Activated gamma-delta T cell treated with Interleukin-2 at 50 U/mL for 16 hours (primary cell): Measurements from ENCODE around the gene ARFGEF3.
"Not testable (repeated sequence)": the region's sequence is repeated elsewhere in the genome, so short reads cannot be mapped to it uniquely, and the experiment has no call there.

Experiments used
- DNase-seq: peaks from one replicate; pipeline ENCODE4 v3.0.0-alpha.2; 2020

The ARFGEF3 gene

DNA sequence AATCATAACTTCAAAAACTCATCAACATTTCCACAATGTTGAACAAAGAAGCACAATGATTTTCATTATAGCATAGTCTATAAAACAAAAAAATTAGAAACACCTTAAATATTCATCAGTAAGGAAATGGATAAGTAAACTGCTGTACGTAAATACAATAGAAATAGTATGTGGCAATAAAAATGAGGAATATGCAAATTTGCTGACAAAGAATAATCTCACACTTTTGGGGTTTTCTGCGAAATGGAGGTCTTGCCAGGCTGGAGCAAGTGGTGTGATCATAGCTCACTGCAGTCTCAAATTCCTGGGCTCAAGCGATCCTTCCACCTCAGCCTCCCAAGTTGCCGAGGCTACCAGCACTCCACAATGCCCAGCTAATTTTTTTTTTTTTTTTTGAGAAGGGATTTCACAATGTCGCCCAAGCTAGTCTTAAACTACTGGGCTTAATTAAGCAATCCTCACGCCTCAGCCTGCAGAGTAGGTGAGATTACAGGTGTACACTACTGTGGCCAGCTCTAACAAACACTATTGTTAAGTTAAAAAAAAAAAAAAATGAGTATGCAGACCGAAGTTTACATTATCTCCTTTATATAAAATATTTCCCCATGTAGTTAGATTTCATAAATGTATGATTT is 157.1 kb downstream of the ARFGEF3 start:
- DNase-seq, result no peak

DNA sequence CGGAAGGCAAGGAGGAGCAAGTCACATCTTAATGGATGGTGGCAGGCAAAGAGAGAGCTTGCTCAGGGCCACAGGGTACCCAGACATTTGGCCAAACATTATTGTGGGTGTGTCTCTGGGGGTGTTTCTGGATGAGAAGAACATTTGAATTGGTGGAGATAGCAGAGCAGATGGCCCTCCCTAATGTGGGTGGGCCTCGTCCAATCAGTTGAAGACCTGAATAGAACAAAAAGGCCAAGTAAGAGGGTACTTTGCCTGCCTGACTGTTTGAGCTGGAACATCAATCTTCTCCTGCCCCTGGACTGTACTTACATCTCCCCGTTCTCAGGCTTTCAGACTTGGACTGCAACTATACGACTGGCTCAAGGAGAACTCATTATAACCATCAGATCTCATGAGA is 160.2 kb downstream of the ARFGEF3 start:
- no peak for DNase-seq

DNA sequence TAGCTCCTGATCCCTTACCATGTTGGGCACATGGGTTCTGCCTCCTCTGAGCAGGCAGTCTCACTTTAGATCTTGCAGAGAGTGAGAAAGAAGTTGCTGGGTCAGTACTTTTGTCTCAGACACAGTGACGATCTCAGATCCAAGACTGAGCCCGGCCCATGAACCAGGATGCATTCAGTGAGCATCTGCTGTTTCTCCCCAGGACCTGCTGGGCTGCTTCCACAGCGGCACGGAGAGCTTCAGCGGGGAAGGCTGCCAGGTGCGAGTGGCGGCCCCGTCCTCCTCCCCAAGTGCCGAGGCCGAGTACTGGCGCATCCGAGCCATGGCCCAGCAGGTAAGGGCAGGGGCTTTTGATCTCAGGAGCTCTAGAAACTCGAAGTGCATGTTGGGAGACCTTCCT is 162.1 kb downstream of the ARFGEF3 start:
- DNase-seq, result no peak

DNA sequence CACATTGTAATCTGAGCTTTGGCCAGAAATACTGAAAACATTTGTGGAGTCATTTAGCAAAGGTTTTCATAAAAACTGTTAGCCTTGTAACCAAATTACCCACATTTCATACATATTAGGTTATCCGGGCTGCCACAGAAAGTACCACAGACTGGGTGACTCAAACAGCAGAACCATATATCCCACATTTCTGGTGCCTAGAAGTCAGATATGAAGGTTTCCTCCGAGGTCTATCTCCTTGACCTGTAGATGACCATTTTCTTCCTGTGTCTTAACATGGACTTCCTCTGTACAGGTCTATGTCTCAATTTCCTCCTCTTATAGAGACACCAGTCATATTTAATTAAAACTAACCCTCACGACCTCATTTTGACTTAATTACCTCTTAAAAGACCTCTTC is 166.5 kb downstream of the ARFGEF3 start:
- no peak for DNase-seq

DNA sequence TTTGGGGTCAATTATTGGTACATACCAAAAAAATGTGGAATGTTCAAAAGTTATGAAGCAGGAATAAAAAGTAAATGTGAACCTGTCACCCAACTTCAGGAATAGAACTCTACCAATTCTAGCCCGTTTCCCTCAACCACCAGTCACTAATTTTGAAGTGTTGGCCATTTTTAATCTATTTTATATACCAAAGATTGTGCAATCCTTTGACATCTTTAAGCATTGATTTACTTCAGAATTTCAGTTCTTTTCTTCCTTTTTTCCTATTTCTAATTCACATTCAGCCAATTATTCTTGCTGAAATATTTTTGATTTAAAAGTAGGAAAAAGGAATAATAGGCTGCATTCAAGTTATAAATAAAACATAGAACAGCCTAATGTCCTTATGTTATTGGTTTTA is 169.0 kb downstream of the ARFGEF3 start:
- no peak for DNase-seq

DNA sequence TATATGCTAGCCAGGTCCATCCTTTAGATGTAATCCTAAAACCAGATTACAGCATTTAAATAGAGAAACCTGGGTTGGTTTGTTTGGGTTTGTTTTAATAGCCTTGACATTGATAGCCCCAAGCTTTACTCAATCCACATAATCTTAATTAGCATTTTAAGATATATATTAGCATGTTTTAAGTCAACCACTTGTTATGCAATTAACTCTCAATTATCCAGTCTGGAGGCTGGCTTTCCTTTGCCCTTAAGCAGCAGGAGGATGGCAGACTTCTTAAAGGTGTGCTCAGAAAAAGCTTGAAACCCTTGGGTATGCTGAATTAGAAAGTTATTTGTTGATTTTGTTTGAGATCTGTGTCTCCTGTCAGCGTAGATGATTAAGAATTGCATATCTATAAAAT is 169.7 kb downstream of the ARFGEF3 start:
- no peak for DNase-seq

DNA sequence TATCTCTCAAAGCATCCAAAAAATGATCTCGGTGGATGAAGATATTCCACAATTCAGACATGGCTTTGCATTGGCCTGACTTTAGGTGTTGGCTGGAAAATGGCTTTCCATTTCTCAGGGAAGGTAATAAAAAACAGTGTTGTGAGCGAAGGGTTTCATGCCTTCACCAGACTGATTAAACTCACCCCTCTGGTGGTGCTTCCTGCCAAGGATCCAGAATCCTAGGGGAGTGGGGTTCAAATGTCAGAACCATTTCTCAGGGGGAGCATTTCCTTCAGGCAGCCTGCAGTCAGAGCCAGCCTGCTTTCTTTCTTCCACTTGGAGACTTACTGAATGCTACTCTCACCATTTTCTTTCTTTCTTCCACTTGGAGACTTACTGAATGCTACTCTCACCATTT is 170.2 kb downstream of the ARFGEF3 start:
- no peak for DNase-seq

DNA sequence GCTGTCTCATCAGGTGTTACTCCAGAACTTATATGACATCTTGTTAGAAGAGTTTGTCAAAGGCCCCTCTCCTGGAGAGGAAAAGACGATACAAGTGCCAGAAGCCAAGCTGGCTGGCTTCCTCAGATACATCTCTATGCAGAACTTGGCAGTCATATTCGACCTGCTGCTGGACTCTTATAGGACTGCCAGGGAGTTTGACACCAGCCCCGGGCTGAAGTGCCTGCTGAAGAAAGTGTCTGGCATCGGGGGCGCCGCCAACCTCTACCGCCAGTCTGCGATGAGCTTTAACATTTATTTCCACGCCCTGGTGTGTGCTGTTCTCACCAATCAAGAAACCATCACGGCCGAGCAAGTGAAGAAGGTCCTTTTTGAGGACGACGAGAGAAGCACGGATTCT is 172.3 kb downstream of the ARFGEF3 start:
- no peak for DNase-seq

DNA sequence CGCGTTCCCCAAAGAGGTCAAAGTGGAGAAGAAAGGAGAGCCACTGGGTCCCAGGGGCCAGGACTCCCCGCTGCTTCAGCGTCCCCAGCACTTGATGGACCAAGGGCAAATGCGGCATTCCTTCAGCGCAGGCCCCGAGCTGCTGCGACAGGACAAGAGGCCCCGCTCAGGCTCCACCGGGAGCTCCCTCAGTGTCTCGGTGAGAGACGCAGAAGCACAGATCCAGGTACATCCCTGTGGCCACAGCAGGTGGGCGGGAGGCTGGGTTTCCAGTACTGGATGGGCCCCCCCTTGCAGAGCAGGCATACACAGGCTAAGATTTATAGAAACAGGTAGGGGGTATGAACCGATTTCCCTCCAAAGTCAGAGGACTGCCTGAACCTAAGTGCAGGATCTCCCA is 173.2 kb downstream of the ARFGEF3 start:
- DNase-seq, result no peak

DNA sequence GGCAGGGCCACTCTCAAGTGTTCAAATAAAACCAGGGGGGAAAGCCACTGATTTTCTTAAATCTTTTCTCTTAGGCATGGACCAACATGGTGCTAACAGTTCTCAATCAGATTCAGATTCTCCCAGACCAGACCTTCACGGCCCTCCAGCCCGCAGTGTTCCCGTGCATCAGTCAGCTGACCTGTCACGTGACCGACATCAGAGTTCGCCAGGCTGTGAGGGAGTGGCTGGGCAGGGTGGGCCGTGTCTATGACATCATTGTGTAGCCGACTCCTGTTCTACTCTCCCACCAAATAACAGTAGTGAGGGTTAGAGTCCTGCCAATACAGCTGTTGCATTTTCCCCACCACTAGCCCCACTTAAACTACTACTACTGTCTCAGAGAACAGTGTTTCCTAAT is 174.5 kb downstream of the ARFGEF3 start:
- no peak for DNase-seq

DNA sequence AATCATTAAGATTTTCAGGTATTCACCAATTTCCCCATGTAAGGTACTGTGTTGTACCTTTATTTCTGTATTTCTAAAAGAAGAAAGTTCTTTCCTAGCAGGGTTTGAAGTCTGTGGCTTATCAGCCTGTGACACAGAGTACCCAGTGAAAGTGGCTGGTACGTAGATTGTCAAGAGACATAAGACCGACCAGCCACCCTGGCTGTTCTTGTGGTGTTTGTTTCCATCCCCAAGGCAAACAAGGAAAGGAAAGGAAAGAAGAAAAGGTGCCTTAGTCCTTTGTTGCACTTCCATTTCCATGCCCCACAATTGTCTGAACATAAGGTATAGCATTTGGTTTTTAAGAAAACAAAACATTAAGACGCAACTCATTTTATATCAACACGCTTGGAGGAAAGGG is 175.3 kb downstream of the ARFGEF3 start:
- DNase-seq, result no peak

DNA sequence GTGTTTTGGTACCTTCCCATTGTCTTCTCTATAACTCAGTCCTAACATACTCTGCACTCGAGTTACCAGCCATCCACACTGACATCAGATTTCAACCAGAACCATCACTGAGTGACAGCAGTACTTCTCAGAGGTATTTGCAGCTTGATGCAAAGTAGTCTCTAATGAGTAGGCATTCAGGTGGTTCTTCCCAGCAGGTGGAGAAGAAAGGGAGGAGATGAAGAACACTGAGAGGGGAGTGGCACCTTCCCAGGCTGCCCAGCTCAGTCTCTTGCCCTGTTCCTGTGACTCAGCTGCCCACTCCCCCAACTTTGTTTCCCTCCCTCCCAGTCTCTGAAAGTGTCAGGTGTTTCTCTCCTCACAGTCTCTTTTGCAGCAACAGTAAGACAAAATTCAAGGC is 177.3 kb downstream of the ARFGEF3 start:
- DNase-seq, result no peak

DNA sequence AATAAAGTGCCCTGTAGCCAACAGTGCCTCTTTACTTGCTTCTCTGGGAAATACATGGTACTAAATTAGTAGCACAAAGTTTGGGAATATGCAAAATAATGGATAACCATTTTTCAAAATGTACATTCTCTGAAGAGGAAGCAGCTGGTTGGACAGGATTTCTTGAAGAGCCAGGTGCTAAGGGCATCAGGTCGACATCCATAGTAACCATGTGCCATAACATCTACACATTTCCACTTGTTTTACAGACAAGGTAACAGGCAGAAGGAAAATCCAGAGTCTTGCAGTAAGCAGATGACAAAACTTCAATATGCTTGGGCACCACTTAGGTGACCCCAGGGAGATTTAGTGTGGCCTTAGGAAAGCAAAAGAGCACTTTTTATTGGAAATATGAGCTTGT is 179.4 kb downstream of the ARFGEF3 start:
- DNase-seq, result no peak

DNA sequence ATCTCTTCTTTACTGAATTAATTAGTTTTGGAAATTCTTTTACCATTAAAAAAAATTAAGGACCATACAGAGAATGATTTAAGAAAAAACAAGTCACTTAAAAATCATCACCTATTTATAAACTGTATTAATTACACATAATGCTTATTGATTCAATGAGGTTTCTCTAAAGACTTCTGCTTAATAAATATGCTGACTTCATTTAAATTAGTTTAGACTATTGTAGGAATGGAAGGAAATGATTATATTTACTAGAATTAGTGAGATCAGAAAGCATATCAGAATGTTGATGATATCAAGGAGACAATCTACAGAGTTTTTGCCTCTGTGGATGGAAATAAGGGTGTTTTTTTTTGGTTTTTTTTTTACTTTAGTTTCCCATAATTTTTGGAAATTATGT is 181.4 kb downstream of the ARFGEF3 start:
- no peak for DNase-seq

DNA sequence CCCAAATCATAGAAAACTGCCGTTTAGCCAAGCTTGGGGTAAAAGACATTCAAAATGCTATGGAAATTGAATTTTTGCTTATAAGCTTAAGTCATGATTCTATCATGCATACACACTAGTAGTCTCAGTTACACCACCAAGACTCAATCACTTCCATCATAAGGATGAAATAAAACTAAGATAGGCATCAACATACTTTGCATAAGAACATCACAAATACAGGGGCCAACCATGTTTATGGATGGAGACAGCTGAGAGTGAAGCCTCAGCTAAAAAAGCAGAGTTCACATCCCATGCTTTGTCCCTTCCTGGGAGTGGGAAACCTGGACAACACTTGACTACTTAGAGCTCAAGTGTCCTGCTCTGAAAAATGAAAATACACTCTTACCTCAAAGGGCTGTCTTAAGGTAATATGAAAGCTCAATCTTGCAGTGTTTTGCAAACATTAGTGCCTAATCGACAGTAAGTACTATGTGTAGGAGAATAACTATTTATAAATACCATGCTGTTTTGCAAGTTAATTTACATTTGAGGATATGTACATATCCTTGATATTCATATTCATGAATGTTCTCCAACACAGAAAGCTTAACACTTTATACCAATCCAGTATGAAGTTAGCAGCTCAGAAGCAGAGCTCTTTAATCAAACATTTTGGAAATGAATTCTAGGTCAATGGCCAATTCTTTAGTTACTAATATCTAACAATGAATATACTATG is 184.0 kb downstream of the ARFGEF3 start:
- DNase-seq, result no peak

DNA sequence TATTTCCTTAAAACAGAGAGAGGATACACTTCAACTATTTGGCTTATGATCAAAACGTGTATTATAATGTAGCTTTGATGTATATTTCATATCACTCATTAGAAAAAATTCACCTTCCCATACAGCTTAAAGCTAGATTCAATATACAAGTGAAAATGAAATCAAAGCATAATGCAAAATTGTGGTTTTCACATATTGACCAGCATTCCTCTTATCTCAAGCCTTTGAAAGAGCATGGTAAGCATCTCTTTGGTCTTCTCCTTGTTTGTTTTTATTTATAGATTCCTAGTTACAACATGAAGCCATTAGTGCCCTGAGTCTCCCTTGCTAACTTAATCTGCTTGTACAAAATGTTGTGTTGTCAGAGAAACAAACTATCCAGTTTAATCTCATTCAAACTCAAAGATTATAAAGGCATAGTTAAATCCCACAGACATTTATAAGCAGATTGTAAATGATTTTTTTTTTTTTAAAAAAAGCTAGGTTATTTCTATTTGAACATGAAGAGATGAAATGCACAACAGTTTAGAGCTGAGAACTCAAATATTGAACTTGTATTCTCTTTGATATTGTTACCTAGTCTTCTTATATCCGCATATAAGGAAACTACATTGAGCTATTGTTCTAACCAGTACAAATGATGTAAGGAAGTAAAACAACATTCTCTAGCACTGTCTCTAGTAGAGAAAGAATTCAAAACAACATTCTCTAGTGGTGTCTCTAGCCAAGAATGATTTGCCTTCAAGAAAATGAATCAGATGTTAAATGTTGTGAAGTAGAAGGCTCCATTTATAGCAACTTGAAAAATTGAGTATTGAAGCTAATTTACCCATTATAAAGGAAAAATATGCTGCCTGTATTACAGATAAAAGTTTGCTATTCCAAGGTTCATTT is 184.8 kb downstream of the ARFGEF3 start:
- no peak for DNase-seq

DNA sequence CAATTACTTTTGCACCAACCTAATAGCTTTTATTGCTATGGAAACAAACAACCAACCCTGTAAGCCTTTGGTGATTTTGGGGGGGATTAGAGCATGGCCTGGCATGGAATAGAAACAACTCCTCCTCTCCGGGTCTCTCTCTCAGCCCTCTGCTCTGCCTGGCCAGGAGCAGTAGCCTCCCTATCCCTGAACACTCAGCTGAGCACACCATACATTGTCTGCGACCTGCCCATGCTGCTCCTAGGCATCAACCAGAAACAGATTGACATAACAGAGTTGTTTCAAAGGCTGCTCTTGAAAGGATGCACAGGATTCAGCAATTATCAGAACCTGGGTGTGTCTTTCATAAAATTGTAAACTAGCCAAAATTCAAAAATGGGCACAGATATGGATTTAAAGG is 186.1 kb downstream of the ARFGEF3 start:
- no peak for DNase-seq

DNA sequence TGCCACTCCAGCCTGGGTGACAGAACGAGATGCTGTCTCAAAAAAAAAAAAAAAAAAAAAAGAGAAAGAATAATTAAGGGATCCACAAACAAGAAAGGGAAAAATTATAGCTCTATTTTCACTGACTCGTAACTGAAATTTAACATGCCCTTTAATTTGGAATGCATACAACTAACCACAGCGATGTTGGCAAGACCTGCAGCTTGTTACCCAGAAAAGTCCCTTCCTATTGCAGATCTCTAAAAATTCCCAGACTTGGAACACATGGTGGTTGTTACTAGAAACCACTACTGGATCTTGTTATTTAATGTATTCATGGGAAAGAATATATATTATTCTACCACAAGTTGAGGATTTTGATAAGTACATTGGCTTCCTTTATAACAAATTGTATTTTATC is 188.2 kb downstream of the ARFGEF3 start:
- DNase-seq, result no peak

DNA sequence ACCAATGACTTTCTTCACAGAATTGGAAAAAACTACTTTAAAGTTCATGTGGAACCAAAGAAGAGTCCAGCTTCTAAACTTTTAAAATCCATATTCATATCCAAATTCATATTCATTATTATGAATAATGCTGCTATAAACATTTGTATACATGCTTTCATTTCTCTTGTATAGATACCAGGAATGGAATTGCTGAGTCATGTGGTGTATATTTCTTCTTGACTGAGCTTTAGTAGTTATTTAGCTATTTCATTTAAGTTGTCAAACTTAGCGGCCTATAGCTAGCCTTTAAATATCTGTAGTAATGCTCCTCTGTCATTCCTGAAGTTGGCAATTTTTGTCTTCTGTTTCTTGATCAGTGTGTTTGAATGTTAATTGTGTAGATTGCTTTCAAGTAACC is 196.2 kb downstream of the ARFGEF3 start:
- DNase-seq, result no peak

DNA sequence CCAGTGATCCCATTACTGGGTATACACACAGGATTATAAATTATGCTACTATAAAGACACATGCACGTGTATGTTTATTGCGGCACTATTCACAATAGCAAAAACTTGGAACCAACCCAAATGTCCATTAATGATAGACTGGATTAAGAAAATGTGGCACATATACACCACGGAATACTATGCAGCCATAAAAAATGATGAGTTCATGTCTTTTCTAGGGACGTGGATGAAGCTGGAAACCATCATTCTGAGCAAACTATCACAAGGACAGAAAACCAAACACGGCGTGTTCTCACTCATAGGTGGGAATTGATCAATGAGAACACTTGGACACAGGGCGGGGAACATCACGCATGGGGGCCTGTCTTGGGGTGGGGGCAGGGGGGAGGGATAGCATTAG is 206.9 kb downstream of the ARFGEF3 start:
- not testable (repeated sequence) for DNase-seq

DNA sequence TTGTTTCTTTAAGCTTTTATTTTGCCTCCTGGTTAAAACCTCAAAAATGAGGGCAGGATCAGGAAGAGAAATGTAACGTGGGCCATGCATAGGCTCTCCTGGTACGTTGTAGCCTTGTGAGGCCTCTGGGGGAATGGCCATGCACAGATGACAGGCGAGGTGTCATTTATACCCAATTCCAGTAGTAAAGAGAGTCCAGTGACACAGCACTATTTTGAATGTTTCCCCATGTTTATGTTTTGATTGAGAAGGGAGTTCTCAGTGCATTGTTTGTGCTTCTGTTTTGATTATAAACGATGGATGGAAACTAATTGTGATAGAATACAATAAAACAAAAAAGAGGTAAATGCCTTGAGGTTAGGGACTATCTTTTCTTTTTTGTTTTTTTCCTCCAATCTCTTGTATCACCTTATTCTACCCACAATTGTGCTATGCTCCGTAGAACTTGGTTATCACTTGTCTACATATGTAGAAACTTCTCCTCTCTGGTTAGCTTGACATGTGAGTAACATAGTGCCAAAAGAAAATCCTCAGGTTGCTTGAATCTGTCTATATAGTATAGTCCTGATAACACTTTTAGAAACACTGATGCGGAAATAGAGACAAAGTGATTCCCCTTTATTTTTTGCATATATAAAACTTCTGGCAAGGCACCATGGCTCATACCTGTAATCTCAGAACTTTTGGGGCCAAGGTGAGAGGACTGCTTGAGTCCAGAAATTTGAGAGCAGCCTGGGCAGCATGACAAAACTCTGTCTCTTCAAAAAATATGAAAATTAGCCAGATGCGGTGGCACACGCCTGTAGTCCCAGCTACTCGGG is 209.1 kb downstream of the ARFGEF3 start:
- no peak for DNase-seq

DNA sequence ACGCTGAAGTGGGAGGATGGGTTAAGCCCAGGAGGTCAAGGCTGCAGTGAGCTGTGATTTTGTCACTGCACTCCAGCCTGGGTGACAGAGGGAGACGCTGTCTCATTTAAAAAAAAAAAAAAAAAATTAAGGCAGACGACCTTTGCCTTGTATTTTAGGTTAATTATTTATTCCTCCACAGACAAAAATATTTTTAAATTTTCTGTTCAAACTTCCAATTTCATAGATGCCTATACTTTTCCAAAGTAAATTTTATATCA is 209.6 kb downstream of the ARFGEF3 start:
- no peak for DNase-seq

DNA sequence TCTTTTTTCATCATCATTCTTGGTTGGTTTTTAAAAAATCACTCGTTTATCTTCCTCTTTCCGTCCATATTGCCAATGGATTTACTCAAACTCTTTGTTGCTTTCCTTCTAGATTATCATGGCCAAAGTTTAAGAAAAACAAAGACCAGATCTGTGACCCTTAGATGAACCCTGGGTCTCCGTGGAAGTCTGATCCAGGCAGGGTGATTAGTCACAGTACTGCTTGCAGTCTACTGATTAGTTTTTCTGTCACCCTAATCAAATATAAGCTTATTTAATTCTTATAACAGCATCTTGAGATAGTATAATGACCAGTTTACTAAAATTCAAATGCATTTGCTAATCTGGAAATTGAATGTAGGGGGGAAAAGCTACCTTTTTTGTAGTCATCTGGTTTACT is 210.0 kb downstream of the ARFGEF3 start:
- DNase-seq, result no peak
